KBM-7 (cell line): ENCODE results near the gene CMSS1.
"Not testable (repeated sequence)": the region's sequence is repeated elsewhere in the genome, so short reads cannot be mapped to it uniquely, and the experiment has no call there.

Experiments used
- DNase-seq: peaks from one replicate; pipeline ENCODE4 v3.0.0-alpha.2; 2015
- in situ Hi-C: fragments of 300-500 bp; cut with MboI; formaldehyde crosslinking; loops from 2 replicates; pipeline ENCODE4 v1.14.3; 2020; ENCODE audit warnings: low sequenced_read_pairs, low pct_unique_long_range_greater_than_20kb, mixed read lengths

Gene CMSS1

DNA sequence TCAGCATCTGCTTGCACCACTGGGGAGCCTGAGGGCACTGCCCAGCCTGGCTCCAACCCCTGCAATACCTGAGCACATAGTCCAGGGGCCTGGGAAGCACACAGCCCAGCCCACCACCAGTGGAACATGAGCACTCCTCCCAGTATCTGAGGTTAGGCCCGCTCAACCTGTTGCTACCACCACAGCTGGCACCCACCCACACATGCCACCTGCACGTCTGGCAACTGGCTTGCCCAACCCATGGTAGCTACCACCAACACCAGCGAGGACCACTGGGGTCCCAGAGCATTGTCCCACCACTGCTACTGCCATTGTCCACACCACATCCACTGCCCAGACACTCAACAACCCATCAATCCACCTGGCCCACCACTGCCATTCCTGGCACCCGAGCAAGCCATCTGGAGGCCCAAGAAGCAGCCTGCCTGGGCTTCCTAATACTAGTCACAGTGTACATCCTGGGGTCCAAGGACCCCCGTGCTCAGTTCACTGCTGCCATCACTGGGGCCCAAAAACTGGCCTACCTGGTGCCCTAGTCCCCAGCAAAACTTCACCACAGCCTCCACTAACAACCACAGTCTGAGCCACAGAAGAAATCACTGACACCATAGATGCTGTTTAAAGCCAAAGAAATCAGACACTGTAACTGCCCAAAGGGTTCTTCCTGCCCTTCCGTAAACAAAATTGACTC is 381.1 kb downstream of the CMSS1 start:
- in situ Hi-C loops, result no loop called here
- no peak for DNase-seq

DNA sequence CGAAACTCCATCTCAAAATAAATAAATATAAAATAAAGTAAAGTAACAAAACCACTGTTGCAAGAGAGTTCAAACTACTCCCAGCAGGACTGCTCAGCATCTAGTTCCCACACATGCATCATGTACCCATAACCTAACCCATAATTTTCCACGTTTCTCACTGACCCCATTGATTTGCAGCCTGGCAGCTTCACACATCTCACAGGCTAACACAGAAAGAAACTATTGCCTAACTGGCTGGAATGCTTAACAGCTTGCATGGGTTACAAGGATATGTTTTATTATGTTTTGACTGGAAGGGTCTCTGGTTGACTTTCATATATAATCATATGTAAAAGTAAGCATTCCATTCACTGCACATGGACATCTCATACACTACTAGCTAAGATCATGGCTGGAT is 387.5 kb downstream of the CMSS1 start:
- DNase-seq, result no peak
- in situ Hi-C loops, result no loop called here

DNA sequence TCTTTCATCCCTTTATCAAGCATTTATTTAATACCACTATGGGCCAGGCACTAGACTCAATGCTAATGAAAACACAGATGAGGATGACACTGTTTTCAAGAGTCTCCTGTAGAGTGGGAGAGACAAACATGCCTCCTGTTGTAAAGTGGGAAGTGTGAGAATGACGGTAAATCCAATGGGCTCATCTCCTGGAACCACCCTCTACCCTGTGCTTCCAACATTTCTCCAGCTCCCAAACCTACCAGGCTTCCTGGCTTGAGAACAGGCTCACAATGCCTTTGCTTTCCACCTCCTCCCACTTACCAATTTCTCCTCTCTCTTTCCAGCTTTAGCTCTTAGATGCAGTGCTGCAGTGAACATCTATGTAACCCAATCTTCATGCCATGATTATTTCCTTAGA is 389.0 kb downstream of the CMSS1 start:
- in situ Hi-C loops, result no loop called here
- DNase-seq, result no peak

DNA sequence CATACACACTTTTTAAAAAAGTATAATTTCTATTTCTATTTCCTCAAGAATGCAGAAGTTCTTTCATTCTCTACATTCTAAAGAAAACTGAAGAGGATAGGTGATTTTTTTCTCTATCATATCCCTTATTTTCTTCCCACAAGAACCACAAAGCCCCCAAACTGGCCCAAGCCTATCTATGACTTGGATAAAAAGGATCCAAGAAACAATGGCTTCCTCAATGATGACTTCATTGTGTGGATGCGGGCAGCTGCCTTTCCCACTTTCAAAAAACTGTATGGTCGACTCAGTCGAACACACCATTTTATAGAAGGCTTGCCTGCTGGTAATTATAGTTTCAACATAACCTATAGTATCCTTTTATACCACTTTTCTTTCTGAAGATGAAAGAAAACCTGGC is 390.2 kb downstream of the CMSS1 start:
- in situ Hi-C loops, result no loop called here
- DNase-seq, result no peak

DNA sequence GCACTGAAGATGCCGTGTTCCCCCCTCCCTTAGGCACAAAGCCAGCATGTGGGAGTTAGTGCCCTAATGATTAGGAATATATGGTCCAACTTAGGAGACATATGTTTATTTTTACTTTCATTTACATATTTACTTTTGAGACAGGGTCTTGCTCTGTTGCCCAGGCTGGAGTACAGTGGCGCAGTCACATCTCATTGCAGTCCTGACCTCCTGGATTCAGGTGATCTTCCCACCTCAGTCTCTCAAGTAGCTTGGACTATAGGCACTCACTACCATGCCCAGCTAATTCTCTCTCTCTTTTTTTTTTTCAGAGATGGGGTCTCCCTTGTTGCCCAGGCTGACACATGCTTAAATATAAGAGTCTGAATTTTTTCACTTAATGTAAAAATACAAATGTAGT is 391.5 kb downstream of the CMSS1 start:
- no peak for DNase-seq
- in situ Hi-C loops, result no loop called here

DNA sequence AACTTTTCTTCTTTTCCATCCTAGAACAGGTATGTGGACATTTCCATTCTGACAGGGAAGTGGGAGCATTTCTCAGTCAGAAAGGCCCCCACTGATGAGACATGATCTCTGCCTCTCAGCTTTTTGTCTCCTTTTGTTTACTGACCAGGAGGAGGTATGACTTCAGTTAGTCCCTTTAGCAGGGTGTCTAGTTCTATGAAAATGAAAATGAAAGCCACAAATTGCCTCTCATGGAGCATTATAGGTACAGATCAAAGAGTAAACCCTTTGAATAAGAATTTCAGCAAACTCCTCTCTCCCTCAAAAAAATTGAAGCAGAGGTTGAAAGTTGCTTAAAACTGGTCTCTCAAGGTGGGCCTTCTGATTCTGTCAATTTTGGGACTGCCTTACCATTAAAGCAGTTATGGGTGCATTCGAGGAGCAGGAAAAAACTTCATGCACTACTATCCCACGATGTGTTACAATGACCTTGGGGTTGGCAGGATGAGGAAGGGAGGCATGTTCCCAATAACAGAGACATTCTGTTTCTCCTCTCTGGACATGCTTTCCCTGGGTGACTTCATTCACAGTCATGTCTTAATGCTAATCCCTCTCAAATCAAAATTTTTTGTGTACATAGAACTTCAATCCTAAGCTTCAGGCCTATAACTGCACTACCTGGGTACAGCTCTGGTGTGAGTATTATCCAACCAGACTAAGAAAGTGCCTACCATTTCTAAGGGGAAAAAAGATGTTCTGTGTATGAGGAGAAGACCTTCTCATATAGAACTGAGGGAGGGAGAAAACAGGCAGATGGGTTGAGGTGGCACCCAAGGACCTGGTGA is 392.5 kb downstream of the CMSS1 start:
- in situ Hi-C loops, result no loop called here
- no peak for DNase-seq

DNA sequence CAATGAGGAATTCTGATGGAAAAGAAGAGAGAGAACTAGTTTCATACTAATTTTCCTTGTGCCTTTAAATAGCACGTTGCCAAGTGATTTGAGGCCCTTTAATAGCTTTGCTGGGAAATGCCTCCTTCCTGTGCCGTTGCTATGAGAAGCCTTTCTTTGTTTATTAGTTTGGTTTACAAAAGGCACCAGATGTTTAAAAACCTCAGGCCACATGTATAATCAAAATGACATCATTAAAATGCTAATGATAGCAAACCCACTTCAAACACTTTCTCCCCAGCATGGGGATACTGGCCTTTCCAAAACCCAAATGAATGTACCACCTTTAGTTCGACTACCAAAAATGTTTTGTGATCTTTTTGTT is 393.1 kb downstream of the CMSS1 start:
- peak; percentile 27 for DNase-seq
- in situ Hi-C loops, result no loop called here

DNA sequence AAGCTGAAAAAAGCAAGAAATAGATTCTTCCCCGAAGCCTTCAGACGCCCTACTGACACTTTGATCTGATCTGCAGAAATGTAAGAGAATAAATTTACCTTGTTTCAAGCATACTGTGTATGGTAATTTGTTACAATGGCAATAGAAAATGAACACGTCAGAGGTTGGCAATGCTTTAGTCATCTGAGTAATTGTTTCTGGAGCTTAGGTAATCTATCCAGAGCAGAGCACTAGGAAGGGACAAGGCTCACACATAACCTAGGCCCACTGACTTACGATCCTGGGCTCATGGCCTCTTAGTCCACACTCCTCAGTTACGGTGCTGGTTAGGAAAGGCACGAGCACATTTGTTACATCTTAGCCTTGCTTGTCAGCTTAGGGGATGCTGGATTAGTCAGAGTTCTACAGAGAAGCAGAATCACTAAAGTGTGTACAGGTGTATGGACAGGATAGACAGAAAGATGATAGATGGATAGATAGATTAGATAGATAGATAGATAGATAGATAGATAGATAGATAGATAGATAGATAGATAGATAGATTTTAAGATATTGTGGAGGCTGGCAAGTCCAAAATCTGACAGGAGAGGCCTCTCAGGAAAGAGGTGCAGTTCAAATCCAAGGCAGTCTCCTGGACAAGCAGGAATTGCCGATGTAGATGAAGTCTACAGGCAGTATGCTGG is 396.4 kb downstream of the CMSS1 start:
- in situ Hi-C loops, result no loop called here

DNA sequence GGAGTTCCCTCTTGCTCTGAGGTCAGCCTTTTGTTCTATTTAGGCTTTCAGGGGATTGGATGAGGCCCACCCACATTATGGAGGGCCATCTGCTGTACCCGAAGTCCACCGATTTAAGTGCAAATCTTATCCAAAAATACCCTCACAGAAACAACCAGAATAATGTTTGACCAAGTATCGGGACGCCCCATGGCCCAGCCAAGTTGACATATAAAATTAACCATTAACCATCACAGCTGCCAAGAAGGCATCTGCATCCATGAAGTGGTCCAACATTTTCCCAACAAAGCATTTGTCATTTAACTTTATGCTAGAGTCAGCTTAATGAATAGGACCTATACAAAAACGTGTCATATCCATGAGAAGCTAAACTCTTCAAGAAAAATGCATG is 396.9 kb downstream of the CMSS1 start:
- no peak for DNase-seq
- in situ Hi-C loops, result no loop called here

More for the DNA sequence above, 396.4 kb downstream of the CMSS1 start:
- DNase-seq, result no peak

DNA sequence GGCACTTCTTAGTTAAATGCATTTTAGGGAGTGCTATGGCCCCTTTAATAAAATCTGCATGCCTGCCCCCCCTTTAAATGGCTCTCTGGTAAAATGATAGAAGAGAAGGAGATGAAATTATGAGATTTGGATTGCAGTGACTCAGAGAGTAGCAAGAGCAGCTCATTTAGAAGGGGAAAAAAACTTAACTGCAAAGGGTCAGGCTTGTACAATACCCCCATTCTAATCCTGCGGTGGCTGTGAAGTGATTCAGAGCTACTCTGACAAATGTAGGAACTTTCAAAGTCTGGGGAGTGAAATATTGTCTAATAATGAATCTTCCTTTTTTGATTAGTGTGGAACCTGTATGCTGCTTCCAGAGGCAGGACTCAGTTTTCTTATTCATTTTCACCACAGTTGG is 399.1 kb downstream of the CMSS1 start:
- no peak for DNase-seq
- in situ Hi-C loops, result no loop called here

DNA sequence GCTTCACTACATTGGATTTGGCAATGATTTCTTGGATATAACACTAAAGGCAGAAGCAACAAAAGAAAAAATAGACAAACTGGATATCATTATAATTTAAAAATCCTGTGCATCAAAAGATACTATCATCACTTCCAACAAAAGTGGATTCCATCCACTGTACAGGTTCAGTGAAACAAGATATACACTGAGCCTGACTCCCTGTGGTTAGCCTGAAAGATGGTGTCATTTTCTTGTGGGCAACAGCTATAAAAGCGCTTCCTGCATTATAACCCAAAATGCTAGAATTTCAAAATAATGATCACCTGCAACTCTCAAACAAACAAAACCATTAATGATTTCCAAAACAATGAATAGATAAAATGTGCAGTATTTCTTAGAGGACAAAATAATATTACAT is 403.5 kb downstream of the CMSS1 start:
- DNase-seq, result no peak
- in situ Hi-C loops, result no loop called here

DNA sequence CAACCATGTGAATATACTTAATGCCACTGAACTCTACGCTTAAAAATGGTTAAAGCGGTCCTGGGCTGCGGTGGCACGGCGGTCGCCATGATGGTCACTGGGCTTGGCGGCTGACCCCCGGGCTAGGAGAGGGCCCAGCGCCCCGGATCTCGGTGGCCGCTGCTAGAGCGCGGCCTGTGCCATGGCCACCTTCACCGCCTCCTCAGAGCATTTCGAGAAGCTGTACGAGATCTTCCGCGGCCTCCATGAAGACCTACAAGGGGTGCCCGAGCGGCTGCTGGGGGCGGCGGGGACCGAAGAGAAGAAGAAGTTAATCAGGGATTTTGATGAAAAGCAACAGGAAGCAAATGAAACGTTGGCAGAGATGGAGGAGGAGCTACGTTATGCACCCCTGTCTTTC is 407.5 kb downstream of the CMSS1 start:
- in situ Hi-C loops, result no loop called here
- no peak for DNase-seq

DNA sequence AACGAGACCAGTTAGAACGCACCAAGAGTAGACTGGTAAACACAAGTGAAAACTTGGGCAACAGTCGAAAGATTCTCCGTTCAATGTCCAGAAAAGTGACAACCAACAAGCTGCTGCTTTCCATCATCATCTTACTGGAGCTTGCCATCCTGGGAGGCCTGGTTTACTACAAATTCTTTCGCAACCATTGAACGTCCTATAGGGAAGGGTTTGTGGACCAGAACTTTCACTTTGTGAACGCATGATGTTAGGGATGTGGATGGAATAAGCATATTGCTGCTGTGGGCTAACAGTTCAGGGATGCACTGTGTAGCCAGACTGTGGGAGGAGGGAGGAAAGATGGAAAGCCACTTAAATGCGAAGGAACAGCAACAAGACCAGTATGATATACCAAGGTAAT is 408.2 kb downstream of the CMSS1 start:
- in situ Hi-C loops, result no loop called here
- no peak for DNase-seq

DNA sequence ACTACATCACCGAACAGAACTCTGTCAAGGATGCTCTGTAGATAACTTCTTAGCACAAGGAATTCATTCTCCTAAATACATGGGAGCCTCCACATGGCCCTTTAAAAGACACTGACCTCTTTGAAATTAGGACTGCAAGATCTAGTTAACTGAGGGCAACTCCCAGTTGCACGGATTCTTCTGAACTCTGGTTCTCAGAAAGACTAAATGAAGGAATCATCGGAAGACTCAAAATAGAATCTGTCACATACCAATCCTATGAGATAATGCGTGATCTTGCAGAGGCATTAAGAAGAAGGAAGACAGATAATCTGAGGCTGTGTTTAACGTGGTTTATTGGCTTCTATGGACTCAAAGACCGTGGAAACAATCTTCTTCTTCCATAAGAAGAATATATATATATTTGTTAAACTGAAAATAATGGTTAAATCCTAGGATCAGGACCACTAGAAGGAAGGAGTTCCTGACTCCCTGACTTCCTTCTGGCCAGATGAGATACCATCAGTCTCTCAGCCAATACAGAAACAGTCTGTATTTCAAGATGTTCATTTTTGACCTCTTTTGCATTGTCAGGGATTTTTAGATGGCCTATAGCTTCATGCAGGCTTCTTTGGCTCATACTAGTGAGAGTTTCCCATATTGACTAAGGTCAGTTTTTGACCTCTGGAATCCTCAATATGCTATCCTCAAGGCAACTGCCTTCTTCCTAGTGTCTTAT is 409.2 kb downstream of the CMSS1 start:
- in situ Hi-C loops, result no loop called here
- DNase-seq, result peak; percentile 47

DNA sequence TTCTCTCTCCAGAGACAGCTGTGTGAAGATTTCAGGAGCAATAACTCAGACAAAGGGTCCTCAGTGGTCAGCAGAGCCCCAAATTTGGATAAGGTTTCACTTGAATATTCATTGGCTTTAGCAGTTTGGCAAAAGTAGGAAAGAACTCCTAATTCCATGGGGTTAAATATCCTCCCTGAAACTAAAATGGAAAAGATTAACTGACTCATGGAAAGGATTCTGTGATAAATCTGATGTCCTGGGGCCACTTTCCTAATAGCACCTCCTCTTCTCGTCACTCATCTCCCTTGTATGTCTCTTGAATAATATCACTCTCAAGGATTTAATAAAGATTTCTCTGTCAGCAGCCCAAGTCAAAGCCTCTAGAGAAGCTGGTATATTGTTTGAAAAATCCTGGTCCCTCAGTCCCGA is 409.9 kb downstream of the CMSS1 start:
- DNase-seq, result no peak
- in situ Hi-C loops, result no loop called here

DNA sequence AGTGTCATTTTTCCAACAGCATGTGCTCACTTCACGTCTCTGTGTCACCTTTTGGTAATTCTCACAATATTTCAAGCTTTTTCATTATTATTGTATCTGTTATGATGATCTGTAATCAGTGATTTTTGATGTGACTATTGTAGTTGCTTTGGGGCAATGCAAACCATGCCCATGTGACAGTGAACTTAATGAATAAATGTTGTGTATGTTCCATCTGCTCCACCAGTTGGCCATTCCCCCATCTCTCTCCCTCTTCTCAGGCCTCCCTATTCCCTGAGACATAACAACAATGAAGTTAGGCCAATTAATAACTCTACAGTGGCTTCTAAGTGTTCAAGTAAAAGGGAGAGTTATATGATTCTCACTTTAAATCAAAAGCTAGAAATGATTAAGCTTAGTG is 410.6 kb downstream of the CMSS1 start:
- no peak for DNase-seq
- in situ Hi-C loops, result no loop called here

DNA sequence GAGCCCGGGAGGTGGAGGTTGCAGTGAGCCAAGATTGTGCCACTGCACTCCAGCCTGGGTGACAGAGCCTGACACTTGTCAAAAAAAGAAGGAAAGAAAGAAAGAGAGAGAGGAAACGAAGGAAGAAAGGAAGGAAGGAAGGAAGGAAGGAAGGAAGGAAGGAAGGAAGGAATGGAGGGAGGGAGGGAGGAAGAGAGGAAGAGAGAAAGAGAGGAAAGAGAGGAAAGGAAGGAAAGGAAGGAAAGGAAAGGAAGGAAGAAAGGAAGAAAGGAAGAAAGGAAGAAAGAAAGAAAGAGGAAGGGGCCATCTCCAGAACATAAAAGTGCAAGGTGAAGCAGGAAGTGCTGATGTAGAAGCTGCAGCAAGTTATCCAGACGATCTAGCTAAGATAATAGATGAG is 411.5 kb downstream of the CMSS1 start:
- in situ Hi-C loops, DNase-seq: not testable (repeated sequence)

DNA sequence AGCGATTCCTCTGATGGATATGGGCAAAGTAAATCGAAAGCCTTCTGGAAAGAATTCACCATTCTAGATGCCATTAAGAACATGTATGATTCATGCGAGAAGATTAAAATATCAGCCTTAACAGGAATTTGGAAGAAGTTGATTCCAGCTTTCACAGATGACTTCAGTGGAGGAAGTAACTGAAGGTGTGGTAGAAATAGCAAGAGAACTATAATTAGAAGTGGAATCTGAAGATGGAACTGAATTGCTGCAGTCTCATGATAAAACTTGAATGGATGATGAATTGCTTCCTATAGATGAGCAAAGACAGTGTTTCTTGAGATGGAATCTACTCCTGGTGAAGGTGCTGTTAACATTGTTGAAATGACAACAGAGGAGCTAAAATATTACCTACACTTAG is 413.0 kb downstream of the CMSS1 start:
- DNase-seq, result no peak
- in situ Hi-C loops, result no loop called here
